Neural progenitor cell (in vitro differentiated cells): Measurements from ENCODE around the gene PCDHA2. TPM values are rescaled to one million over a fixed set of nuclear protein-coding genes. Genes with fewer than 3 reads are reported as not detected.

ENCODE experiments used
- DNase-seq: peaks from one replicate; pipeline ENCODE4 v3.0.0-alpha.2; 2016; ENCODE audit warnings: low spot score
- H2AFZ ChIP-seq: fragments of 200-600 bp; sonication (generic); replicated peaks from 2 replicates; pipeline ENCODE4 v1.6.1; 2016; ENCODE audit warnings: antibody characterized with exemption
- H3F3A ChIP-seq: fragments of 200-600 bp; sonication (generic); 2 replicates; pipeline ENCODE4 v1.6.1; 2016; ENCODE audit warnings: antibody characterized with exemption, low read depth
- H3K27ac ChIP-seq: fragments of 200-600 bp; sonication (generic); 2 replicates; pipeline ENCODE4 v1.5.1; 2016; ENCODE audit warnings: mild to moderate bottlenecking
- H3K27me3 ChIP-seq: fragments of 200-600 bp; sonication (generic); 2 replicates; pipeline ENCODE4 v1.6.1; 2016; ENCODE audit warnings: mild to moderate bottlenecking, moderate library complexity
- H3K36me3 ChIP-seq: fragments of 200-600 bp; sonication (generic); 2 replicates; pipeline ENCODE4 v1.5.1; 2016
- H3K4me1 ChIP-seq: fragments of 200-600 bp; sonication (generic); 2 replicates; pipeline ENCODE4 v1.6.1; 2016; ENCODE audit warnings: mixed run types
- H3K4me2 ChIP-seq: fragments of 200-600 bp; sonication (generic); 2 replicates; pipeline ENCODE4 v1.6.1; 2016
- H3K4me3 ChIP-seq: fragments of 200-600 bp; sonication (generic); 2 replicates; pipeline ENCODE4 v1.5.1; 2016
- H3K79me2 ChIP-seq: fragments of 200-600 bp; sonication (generic); 2 replicates; pipeline ENCODE4 v1.6.1; 2016; ENCODE audit warnings: low read depth
- H3K9ac ChIP-seq: fragments of 200-600 bp; sonication (generic); 2 replicates; pipeline ENCODE4 v1.6.1; 2016
- H3K9me3 ChIP-seq: fragments of 200-600 bp; sonication (generic); 2 replicates; pipeline ENCODE4 v1.5.1; 2016; ENCODE audit warnings: low read depth
- H4K20me1 ChIP-seq: fragments of 200-600 bp; sonication (generic); 2 replicates; pipeline ENCODE4 v1.6.1; 2016; ENCODE audit warnings: low read depth
- H3K27ac Mint-ChIP-seq: 3 replicates; pipeline ENCODE4 v1.8.0; 2021; ENCODE audit warnings: mixed read lengths
- H3K27me3 Mint-ChIP-seq: 2 replicates; pipeline ENCODE4 v1.8.0; 2022; ENCODE audit warnings: low read depth, mild to moderate bottlenecking, inconsistent platforms, moderate library complexity, mixed read lengths; ENCODE audit not compliant: insufficient read depth
- H3K36me3 Mint-ChIP-seq: 3 replicates; pipeline ENCODE4 v1.8.0; 2021; ENCODE audit warnings: mixed read lengths
- H3K4me1 Mint-ChIP-seq: 3 replicates; pipeline ENCODE4 v1.8.0; 2021; ENCODE audit warnings: mixed read lengths
- H3K4me3 Mint-ChIP-seq: 3 replicates; pipeline ENCODE4 v1.8.0; 2021; ENCODE audit warnings: mild to moderate bottlenecking, moderate library complexity, mixed read lengths
- H3K9me3 Mint-ChIP-seq: 3 replicates; pipeline ENCODE4 v1.8.0; 2020; ENCODE audit warnings: mixed read lengths
- CTCF ChIP-seq: fragments of 200-600 bp; sonication (generic); IDR thresholded peaks from 2 replicates; pipeline ENCODE4 v1.5.1; 2017; ENCODE audit warnings: antibody characterized with exemption, mild to moderate bottlenecking
- EZH2 ChIP-seq: fragments of 200-600 bp; sonication (generic); IDR thresholded peaks from 2 replicates; pipeline ENCODE4 v1.6.1; 2017; ENCODE audit warnings: antibody characterized with exemption, mild to moderate bottlenecking, moderate library complexity
- EZH2phosphoT487 ChIP-seq: fragments of 200-600 bp; sonication (generic); IDR thresholded peaks from 2 replicates; pipeline ENCODE4 v1.6.1; 2017; ENCODE audit warnings: antibody characterized with exemption
- total RNA-seq: library from RNA; depleted of rRNA; stranded (reverse); fragments of >200 nt; gene quantifications from 2 replicates; pipeline ENCODE4 v1.2.3, GENCODE V29; 2015; ENCODE audit warnings: low replicate concordance

The PCDHA2 gene
- total RNA-seq, 1 donor from 2014 or later = 3.7 TPM

GRCh38 chr5:140840978-140841962 lies 46.6 kb downstream of the PCDHA2 start, which contains the start of gene PCDHA8:
Gene PCDHA8, plus strand, starts transcription at chr5:140841187. Its CDS starts 135 bp downstream, at chr5:140841322.
- H3K27me3 ChIP-seq = no peaks in the 10 kb centered on the region
- H3K4me2 ChIP-seq = no peak within 1 kb of the TSS

GRCh38 chr5:140842798-140843733 lies 48.4 kb downstream of the PCDHA2 start:
- no peaks in the 10 kb centered on the region for H3K4me1 Mint-ChIP-seq
- Histone ChIP-seq H3K9ac (no peak overlapping the region), H3K27me3 (no peaks in the 10 kb centered on the region), H3K27ac (no peak overlapping the region), H4K20me1 (no peaks in the 10 kb centered on the region), H3F3A (no peaks in the 10 kb centered on the region), H3K36me3 (no peaks in the 10 kb centered on the region), H3K4me2 (no peak overlapping the region), H3K9me3 (peaks cover 8% of the 10 kb centered on the region), H3K79me2 (no peaks in the 10 kb centered on the region), H3K4me1 (no peaks in the 10 kb centered on the region), H3K4me3 (no peak overlapping the region), H2AFZ (no peak overlapping the region)
- peaks cover 24% of the 10 kb centered on the region for H3K36me3 Mint-ChIP-seq
- TF ChIP-seq EZH2phosphoT487 (no peak), CTCF (no peak), EZH2 (no peak)
- peaks cover 49% of the 10 kb centered on the region for H3K9me3 Mint-ChIP-seq
- no peak overlapping the region for H3K27ac Mint-ChIP-seq
- DNase-seq = no peak
- H3K4me3 Mint-ChIP-seq = no peak overlapping the region
- peaks cover 2% of the 10 kb centered on the region for H3K27me3 Mint-ChIP-seq

More at GRCh38 chr5:140840978-140841962, 46.6 kb downstream of the PCDHA2 start, which contains the start of gene PCDHA8:
- TF ChIP-seq EZH2phosphoT487 = no peak
- TF ChIP-seq CTCF = peak; percentile 44
- no peaks in the 10 kb centered on the region for H4K20me1 ChIP-seq
- H3K27ac ChIP-seq = no peak within 1 kb of the TSS
- H3K9me3 Mint-ChIP-seq = peaks cover 37% of the 10 kb centered on the region
- H3K4me1 ChIP-seq = no peaks in the 10 kb centered on the region
- no peak within 1 kb of the TSS for H3K4me3 ChIP-seq
- H3F3A ChIP-seq = no peaks in the 10 kb centered on the region
- H3K36me3 Mint-ChIP-seq = peaks cover 18% of the 10 kb centered on the region
- no peaks in the 10 kb centered on the region for H3K9me3 ChIP-seq
- no peak within 1 kb of the TSS for H3K4me3 Mint-ChIP-seq
- no peaks in the 10 kb centered on the region for H3K36me3 ChIP-seq
- DNase-seq = peak; percentile 15
- H3K4me1 Mint-ChIP-seq = no peaks in the 10 kb centered on the region
- peaks cover 2% of the 10 kb centered on the region for H3K27me3 Mint-ChIP-seq
- H2AFZ ChIP-seq = no peak within 1 kb of the TSS
- H3K9ac ChIP-seq = no peak within 1 kb of the TSS
- no peak within 1 kb of the TSS for H3K27ac Mint-ChIP-seq
- H3K79me2 ChIP-seq = no peaks in the 10 kb centered on the region

Other genes with a start within 250 kb of the PCDHA2 start
- 0.53 and 1.1 TPM in 2 replicates for gene EIF4EBP3, start 247.2 kb upstream of the PCDHA2 start, total RNA-seq
- gene SRA1, start 237.4 kb upstream of the PCDHA2 start, total RNA-seq = 16.9 and 26.9 TPM in 2 replicates
- gene APBB3, start 230.3 kb upstream of the PCDHA2 start, total RNA-seq = 20.7 and 23.6 TPM in 2 replicates
- gene SLC35A4, start 230.0 kb upstream of the PCDHA2 start, total RNA-seq = 20.7 and 26.7 TPM in 2 replicates
- gene CD14, start 161.7 kb upstream of the PCDHA2 start, total RNA-seq = not detected in 2 replicates
- 17.8 and 106 TPM in 2 replicates for gene TMCO6, start 155.4 kb upstream of the PCDHA2 start, total RNA-seq
- gene NDUFA2, start 147.2 kb upstream of the PCDHA2 start, total RNA-seq = 53.8 and 59.4 TPM in 2 replicates
- 97.0 and 131 TPM in 2 replicates for gene IK, start 147.0 kb upstream of the PCDHA2 start, total RNA-seq
- 6.9 and 15.1 TPM in 2 replicates for gene WDR55, start 129.9 kb upstream of the PCDHA2 start, total RNA-seq
- 0.37 and 1.1 TPM in 2 replicates for gene DND1, start 121.3 kb upstream of the PCDHA2 start, total RNA-seq
- gene HARS1, start 103.5 kb upstream of the PCDHA2 start, total RNA-seq = 44.9 and 45.7 TPM in 2 replicates
- gene HARS2, start 103.4 kb upstream of the PCDHA2 start, total RNA-seq = 30.6 and 34.1 TPM in 2 replicates
- 62.2 and 71.5 TPM in 2 replicates for gene ZMAT2, start 94.4 kb upstream of the PCDHA2 start, total RNA-seq
- 0.19 and 0.24 TPM in 2 replicates for gene PCDHA1, start 8.7 kb upstream of the PCDHA2 start, total RNA-seq
- 2.8 and 4.0 TPM in 2 replicates for gene PCDHA3, start 6.2 kb downstream of the PCDHA2 start, total RNA-seq
- 9.7 and 13.7 TPM in 2 replicates for gene PCDHA4, start 12.2 kb downstream of the PCDHA2 start, total RNA-seq
- gene PCDHA5, start 26.8 kb downstream of the PCDHA2 start, total RNA-seq = 2.4 and 2.7 TPM in 2 replicates
- gene PCDHA6, start 33.1 kb downstream of the PCDHA2 start, total RNA-seq = 2.0 and 2.8 TPM in 2 replicates
- 0.36 and 2.7 TPM in 2 replicates for gene PCDHA7, start 39.4 kb downstream of the PCDHA2 start, total RNA-seq
- 0.90 and 1.6 TPM in 2 replicates for gene PCDHA8, start 46.3 kb downstream of the PCDHA2 start, total RNA-seq
- 2.0 TPM in 2 replicates for gene PCDHA9, start 53.5 kb downstream of the PCDHA2 start, total RNA-seq
- gene PCDHA10, start 61.0 kb downstream of the PCDHA2 start, total RNA-seq = 8.0 and 11.7 TPM in 2 replicates
- gene PCDHA11, start 74.1 kb downstream of the PCDHA2 start, total RNA-seq = 5.4 and 6.3 TPM in 2 replicates
- 3.4 and 5.9 TPM in 2 replicates for gene PCDHA12, start 80.5 kb downstream of the PCDHA2 start, total RNA-seq
- 1.9 and 2.3 TPM in 2 replicates for gene PCDHA13, start 87.3 kb downstream of the PCDHA2 start, total RNA-seq
- 2.9 and 5.9 TPM in 2 replicates for gene PCDHAC1, start 131.4 kb downstream of the PCDHA2 start, total RNA-seq
- gene PCDHAC2, start 171.6 kb downstream of the PCDHA2 start, total RNA-seq = 1.9 and 2.5 TPM in 2 replicates